HCT116 (cell line): ENCODE results near the gene CYP2S1.

Source experiments
- CEBPB ChIP-seq: IDR thresholded peaks from 2 replicates; pipeline ENCODE4 v1.6.1; 2012; ENCODE audit warnings: low read depth
- CTCF ChIP-seq, 3 experiments: fragments of 200-600 bp in 1 of 3; sonication (generic) in 1 of 3; IDR thresholded peaks in 2 of 3; conservative IDR thresholded peaks in 1 of 3; 2 replicates each; pipeline ENCODE4 v1.5.1; 2012 to 2017; ENCODE audit warnings: low read depth in 2 of 3, low read length in 2 of 3, antibody characterized with exemption in 1 of 3, borderline replicate concordance in 1 of 3, control low read depth in 1 of 3, mild to moderate bottlenecking in 1 of 3, mixed read lengths in 1 of 3, mixed run types in 1 of 3, moderate library complexity in 1 of 3; ENCODE audit not compliant: insufficient read depth in 1 of 3
- EZH2 ChIP-seq: fragments of 200-600 bp; sonication (generic); IDR thresholded peaks from 2 replicates; pipeline ENCODE4 v1.6.1; 2017; ENCODE audit warnings: antibody characterized with exemption, mixed run types
- EZH2phosphoT487 ChIP-seq: fragments of 200-600 bp; IDR thresholded peaks from 2 replicates; pipeline ENCODE4 v1.6.1; 2018; ENCODE audit warnings: antibody characterized with exemption, borderline replicate concordance
- MAX ChIP-seq: IDR thresholded peaks from 2 replicates; pipeline ENCODE4 v1.6.1; 2012
- POLR2A ChIP-seq: IDR thresholded peaks from 2 replicates; pipeline ENCODE4 v1.7.0; 2011; ENCODE audit warnings: borderline replicate concordance; ENCODE audit not compliant: insufficient read depth, insufficient read length; ENCODE audit errors: extremely low read depth
- POLR2AphosphoS5 ChIP-seq: IDR thresholded peaks from 2 replicates; pipeline ENCODE4 v1.6.1; 2011; ENCODE audit warnings: mild to moderate bottlenecking, low read depth, low read length, moderate library complexity
- RAD21 ChIP-seq: IDR thresholded peaks from 2 replicates; pipeline ENCODE4 v1.6.1; 2012; ENCODE audit warnings: low read depth, mild to moderate bottlenecking
- SIN3A ChIP-seq: IDR thresholded peaks from 2 replicates; pipeline ENCODE4 v1.6.1; 2012; ENCODE audit warnings: low read depth
- ZBTB33 ChIP-seq: IDR thresholded peaks from 2 replicates; pipeline ENCODE4 v1.6.1; 2011; ENCODE audit warnings: mild to moderate bottlenecking, low read length, moderate library complexity; ENCODE audit not compliant: insufficient replicate concordance; ENCODE audit errors: extremely low read depth
- ZNF274 ChIP-seq: fragments of 200-500 bp; sonication (Bioruptor generic); IDR thresholded peaks from 2 replicates; pipeline ENCODE4 v1.6.1; 2014; ENCODE audit warnings: mild to moderate bottlenecking, low read depth, low read length, inconsistent platforms

- no peak for TF ChIP-seq EZH2
- no peak for TF ChIP-seq CTCF (IDR thresholded peaks at IDR 0.05 in 2 of 3, conservative IDR thresholded peaks at IDR 0.05 in 1 of 3; ENCODE audit: borderline replicate concordance in 1 of 3, insufficient read depth in 1 of 3, low read depth in 2 of 3, low read length in 2 of 3)
- TF ChIP-seq POLR2AphosphoS5: no peak
- TF ChIP-seq ZBTB33: no peak
- no peak for TF ChIP-seq POLR2A
- TF ChIP-seq EZH2phosphoT487: no peak
- TF ChIP-seq ZNF274: no peak
- no peak for TF ChIP-seq CEBPB
- no peak for TF ChIP-seq SIN3A
- TF ChIP-seq RAD21: no peak
- TF ChIP-seq MAX: no peak
These were observed 43.2 kb upstream of the CYP2S1 start for GRCh38 chr19:41149831-41150230.
